NCI-H345 (cell line): Measurements from ENCODE around the gene AP2A1.

Experiments used
- DNase-seq: peaks from one replicate; lab custom pipeline; 2025; lab: John Stamatoyannopoulos, UW

The AP2A1 gene

DNA sequence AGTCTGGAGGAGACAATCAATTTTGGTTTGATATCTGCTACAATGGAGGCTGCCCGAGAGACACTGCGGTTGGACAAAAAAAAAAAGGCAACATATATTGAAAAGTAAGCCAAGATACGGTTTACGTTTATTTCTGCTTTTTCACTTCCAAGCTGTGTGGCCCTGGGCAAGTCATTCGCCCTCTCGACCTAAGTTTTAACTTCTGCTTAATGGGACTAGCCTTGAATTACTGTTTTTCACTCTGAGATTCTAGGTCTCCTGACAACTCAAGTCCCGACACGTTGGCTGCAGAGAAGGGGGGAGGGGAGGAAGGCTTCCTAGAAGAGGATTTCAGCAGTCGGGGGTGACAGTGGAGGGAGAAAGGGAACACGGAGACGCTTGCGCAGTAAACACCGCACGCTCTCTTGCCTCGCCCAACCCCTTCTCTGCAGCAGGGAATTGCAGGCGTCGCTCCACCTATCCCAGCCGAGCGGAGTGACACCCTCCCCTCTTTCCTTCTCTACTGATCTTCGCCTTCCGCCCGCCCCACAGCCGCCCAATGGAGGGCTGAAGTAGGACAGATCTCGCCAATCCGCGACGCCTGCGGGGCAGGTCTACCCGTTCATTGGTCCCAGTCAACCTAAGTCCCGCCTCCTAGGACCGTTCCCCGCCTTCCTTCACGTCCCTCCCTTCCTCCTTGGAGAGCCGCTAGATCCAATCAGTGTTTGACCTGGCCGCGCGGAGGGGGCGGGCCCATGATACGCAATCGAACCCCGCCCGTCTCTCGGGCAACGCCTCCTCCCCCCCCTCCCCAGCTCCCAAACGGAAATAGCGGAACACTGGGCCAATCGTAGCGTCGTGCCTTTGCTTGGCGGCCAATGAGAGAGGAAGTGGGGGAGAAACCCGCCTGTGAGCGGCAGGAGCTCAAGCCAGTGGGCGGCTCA lies 533 bp upstream of the AP2A1 start:
- peak; percentile 99 for DNase-seq

DNA sequence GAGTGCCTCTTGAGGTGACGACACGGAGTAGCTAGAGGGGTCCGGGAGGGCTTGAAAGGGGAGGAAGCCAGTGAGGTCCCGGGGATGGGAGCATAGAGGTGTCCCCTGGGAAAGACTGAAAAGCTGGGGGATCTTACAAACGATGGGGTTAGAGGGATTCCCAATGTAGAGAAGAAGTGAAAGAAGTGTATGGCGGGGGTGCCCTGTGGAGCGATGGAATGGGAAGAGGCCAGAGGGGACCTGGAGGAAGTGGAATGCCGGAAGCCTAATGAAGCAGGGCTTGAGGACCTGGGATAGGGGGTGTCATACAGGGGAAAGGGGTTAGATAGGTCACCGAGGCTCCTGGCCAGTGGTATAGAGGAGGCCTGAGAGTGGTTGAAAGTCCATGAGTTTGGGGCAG lies 580 bp downstream of the AP2A1 start:
- DNase-seq, result no peak

DNA sequence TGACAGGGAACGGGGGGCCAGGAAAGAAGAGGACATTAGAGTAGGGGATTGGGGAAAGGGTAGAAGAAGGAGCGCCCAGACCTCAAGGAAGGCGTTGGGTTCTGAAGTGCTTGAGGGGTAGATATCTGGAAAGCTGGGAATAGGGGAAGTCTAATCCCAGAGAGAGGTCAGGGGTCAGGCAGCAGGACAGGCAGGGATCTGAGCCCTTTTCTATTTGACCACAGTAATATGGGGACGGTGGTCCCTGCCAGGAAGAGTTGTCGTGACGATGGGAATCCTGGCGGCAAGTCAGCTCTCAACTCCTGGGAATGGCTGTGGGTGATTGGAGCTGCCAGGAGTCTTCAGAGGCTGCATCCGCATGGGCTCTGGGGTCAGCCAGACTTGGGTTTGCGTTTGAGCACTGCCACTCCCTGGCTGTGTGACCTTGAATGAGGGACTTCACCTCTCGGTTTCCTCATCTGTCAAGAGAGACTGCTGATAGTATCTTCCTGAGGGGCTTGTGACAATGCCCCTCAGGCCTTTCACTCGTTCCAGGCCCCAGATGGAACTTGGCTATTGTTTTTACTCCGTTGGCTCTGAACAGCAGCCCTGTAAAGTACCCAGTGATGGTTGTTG lies 1.3 kb downstream of the AP2A1 start:
- DNase-seq, result no peak

DNA sequence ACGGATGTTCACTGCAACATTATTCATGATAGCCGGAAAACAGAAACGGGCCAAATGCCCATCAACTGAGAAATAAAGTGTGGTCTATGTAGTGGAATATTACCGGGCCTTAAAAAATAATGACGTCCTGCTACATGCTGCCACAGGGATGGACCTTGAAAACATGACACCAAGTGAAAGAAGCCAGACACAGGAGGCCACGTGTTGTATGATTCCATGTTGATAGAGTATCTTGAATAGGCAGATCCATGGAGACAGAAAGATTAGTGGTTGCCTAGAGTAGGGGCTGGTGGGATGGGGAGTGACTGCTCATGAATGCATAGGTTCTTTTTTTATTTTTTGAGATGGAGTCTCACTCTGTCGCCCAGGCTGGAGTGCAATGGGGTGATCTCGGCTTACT lies 3.7 kb downstream of the AP2A1 start:
- DNase-seq, result no peak

DNA sequence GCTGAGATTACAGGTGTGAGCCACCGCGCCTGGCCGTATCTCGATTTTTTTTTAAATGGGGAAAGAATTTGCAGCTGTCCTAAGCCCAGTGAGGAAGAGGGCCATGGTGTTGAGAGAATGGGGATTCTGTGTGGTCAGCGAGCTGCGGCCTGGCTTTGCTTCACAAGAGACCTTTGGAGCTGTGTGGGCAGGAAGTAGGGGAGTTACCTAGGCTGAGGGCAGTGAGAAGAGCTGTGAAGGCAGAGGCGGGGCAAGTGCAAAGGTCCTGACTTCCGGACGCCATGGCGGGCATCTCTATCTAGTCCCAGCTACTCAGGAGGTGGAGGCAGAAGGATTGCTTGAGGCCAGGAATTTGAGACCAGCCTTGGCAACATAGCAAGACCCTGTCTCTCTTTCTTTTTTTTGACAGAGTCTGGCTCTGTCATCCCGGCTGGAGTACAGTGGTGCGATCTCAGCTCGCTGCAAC lies 4.9 kb downstream of the AP2A1 start:
- no peak for DNase-seq

DNA sequence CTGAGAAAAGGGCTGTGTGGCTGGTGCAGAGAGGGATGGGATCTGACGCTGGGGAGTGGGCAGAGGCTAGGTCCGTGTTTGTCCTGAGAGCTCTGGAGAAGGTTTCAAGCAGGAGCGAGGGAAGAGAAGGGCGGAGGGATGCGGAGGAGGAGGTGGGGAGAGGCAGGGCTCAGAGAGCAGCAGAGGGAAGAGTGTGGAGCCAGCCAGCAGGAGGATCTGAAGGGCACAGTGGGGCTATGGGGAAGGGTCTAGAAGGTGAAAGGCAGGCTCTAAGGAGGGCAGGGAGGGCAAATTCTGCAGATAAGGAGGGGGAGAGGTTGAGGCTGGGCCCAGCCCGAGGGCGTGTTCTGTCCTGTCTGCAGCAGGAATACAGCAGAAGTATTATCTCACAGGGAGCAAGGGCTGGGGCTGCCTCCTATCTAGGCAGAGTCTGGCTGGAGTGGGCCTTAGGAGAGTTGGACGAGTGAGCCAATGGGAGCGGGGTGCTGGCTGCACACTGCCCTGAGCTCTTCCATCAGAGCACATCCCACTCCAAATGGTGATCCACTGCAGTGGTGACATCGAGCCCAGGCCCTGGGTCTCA lies 6.1 kb downstream of the AP2A1 start:
- DNase-seq, result no peak

DNA sequence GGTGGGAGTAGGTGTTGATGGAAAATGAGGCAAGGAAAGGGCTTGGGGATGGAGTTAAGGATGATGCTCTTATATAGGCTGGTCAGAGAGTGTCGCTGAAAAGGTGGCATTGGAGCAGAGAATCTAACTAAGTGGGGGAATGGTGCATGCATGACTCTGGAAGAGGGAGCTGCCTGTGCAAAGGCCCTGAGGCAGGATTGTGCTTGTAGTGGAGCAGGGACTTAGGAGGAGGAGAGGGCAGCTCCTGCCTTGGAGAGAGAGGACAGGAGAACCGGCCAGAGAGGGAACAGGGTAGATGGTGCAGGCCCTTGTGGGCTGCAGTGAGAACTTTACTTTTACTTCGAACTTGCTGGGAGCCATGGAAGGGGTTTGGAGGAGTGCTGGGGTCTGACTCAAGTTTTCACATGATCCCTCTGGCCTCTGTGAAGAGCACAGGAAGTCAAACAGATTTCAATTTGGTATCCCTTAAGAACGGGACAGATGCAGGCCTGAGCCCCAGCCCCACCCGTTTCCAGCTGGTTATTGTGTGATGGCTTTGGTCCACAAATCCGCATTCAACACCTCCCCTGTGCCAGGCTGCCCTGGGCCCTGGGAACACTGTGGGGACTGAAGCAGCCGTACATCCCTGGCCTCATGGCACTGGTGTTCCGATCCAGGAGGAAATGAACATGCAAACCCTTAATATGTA lies 7.0 kb downstream of the AP2A1 start:
- no peak for DNase-seq

DNA sequence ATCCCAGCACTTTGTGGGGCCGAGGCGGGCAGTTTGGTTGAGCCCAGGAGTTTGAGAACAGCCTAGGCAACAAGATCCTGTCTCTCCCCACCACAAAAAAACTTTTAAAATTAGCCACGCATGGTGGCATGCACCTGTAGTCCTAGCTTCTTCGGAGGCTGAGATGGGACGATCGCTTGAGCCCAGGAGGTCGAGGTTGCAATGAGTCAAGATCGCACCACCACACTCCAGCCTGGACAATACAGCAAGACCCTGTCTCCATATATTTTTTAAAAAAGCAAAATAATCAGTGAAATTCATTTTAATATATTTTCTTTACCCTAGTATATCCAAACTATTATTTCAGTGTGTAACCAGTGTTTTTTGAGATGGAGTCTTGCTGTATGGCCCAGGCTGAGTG lies 8.2 kb downstream of the AP2A1 start:
- DNase-seq, result no peak

DNA sequence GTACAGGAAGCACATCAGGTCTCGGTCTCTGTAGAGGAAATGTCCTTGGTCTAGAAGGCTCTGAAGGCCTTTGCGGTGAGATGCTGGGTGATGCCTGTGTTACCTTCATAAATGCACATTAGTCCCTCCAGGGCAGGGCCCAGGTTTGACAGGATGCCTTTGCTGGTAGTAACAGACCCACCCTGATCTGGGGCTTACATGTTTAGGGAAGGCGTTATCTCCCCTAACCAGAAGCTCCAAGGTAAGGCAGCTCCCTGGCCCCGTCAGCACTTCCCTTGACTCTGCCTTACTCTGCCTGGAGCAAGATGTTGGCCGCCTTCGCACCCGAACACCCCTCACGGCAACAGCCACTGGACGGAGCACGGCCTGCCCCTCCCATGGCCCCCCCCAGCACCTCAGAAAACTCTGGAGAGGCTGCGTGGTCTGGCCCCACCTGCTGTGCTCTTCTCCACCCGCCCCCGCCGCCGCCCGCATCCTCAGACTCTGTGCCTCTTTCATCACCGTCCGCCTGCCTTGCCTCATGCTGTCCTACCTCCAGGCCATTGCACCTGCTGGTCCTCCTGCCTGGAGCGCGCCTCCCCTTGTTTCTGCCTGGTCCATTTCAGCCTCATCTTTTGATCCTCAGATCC lies 9.1 kb downstream of the AP2A1 start:
- DNase-seq, result no peak

DNA sequence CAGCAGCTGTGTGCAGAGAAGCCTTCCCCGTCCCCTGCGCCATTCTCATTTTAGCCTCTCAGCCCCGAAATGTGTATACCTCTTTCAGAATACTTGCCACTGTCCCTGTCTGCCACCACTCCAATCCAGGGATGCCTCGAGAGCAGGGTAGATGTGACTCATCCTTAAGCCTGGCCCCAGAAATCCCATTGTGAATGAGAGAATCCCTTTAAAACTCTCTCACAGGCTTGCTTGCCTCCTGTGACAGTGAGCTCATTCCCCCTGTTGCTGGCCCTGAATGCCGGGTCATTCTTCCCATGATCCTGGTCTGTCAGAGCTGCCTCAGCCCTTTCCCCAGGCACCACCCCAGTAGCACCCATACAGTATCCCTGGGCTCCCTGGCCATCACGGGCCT lies 9.6 kb downstream of the AP2A1 start:
- no peak for DNase-seq

DNA sequence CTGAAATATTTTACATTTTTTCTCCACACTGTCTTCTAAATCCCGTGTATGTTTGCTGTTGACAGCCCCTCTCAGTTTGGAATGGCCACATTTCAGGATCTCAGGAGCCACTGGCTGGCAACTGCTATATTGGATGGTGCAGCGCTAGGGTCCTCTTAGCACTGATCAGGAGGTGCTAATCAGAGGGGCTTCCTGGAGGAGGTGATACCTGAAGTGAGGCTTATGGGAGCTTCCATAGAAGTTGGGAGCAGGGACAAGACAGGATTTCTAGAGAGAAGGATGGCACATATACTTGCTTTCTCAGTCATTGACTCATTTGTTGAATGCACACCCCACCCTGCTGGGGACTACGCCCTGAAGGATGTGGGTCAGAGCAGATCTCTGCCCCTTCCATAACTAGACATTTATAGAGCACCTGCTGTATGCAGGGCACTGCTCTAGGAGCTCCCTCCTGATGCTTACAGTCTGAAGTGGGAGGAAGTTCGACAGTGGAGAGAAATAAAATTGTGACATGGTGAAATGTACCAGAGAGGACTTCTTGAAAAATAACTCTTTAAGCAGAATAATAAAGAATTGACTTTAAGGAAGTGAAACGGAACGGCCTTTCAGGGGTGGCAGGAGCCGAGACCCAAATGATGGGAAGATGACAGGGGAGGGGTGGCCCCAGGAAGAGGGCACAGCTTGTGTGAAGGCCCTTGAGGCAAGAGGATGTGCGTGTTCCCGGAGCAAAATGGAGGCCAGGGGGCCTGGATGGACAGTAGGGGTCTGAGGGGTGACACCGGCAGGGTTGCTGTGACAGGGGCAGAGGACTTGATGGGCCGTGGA lies 13.1 kb downstream of the AP2A1 start:
- no peak for DNase-seq

DNA sequence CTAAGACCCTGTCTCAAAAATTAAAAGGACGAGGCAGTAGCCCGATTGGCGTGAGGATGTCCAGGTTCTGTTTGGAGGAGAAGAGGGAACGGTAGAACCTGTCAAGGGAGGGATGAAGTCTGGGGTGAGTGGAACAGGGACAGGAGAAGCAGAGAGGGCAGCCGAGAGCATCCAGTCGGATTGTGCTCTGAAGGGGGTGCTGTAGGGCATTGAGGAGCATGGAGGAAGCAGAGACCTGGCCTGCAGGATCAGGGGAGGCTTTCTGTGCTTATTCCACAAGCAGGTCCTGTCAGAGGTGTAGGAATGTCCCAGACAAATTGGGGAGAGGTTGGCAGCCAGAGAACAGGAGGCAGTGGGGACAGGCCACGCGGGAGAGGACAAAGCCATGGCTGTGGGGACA lies 14.1 kb downstream of the AP2A1 start:
- no peak for DNase-seq

DNA sequence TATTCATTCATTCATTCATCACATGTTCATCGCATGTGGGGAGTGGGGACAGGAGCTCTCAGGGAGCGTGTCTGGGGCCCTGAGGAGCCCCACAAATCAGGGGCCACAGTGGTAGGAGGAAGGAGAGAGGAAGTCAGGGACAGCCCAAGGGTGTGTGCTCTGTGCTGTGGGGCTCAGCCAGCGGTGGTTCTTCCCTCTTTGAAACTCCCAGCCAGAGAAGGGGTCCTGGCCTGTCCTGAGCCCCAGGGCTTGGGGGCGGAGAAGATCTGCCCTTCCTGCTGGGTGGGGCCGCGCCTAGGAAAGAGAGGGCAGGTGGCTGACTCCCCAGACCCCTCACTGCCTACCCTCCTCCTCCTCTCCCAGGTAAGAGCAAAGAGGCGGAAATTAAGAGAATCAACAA lies 14.6 kb downstream of the AP2A1 start:
- DNase-seq, result no peak

DNA sequence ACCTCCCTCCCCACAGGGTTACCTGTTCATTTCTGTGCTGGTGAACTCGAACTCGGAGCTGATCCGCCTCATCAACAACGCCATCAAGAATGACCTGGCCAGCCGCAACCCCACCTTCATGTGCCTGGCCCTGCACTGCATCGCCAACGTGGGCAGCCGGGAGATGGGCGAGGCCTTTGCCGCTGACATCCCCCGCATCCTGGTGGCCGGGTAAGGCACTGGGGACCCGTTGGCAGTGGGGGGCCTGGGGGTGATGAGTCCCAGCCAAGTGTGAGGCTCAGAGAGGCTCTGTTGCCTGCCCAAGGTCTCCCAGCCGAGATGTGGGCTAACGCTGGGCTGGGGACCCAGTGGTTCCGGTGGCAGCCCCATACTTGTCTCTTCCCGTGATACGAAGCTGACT lies 15.7 kb downstream of the AP2A1 start:
- DNase-seq, result no peak

DNA sequence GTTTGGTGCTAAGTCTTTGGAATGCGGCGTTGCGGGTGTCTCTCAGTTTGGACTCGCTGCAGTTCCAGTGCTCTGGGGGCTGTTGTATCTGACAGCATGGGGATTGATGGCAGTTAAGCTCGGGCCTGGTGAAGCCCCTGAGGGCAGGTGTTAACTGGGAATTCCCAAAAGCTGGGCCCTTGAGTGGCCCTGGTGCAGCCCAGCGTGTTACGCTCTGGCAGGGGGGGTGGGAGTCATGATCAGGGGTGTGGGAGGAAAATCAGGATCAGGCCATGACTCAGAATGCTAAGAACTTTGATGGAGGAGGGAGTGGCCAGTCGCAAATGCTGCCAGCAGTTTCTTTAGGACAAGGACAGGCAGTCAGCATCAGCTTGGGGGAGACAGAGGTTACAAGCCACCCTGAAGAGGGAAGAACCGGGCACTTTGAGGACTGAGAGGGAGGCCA lies 19.6 kb downstream of the AP2A1 start:
- DNase-seq, result no peak

DNA sequence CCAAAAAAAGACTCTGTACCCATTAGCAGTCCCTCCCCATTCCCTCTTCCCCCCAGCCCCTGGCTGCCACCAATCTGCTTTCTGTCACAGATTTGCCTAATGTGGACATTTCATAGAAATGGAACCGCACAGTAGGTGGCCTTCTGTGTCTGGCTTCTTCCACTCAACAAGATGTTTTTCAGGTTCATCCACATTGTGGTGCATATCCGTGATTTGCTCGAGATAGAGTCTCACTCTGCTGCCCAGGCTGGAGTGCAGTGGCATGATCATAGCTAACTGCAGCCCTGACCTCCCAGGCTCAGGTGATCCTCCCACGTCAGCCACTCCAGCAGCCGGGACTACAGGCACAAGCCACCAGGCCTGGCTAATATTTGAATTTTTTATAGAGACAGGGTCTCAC lies 20.9 kb downstream of the AP2A1 start:
- no peak for DNase-seq

DNA sequence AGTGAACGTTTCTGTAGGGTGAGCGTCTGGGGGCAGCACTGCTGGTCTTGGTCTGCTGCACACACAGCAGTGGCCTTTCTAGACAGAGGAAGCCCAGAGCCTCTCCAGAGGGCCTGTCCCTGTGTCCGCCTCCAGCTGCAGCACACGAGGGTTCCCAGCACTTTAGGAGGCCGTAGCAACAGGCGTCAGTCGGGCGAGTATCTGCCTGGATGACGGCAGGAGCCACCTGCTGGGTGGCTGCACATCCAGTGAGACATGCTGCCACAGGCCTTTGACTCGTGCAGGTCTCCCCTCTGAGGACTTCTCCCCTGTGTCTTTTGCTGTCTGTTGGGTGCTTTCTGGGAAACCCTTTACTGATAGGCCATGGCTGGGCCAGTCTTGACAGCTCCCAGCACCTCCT lies 22.1 kb downstream of the AP2A1 start:
- DNase-seq, result no peak

DNA sequence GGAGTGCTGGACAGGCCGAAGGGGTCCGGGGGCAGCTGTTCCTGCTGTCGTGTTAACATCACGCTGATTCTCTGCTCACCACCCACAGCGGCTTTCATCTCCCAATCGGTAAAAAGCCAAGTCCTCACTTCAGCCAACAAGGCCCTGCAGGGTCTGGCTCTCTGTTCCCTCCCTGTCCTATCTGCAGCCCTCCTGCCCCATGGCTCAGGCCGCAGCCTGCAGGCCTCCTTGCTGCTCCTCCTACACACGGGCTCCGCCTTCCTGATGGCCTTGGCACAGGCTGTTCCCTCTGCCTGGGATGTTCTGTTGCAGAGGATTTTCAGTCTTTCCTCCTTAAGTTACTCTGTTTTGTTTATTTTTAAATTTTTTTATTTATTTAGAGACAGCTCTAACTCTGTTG lies 24.1 kb downstream of the AP2A1 start:
- no peak for DNase-seq

DNA sequence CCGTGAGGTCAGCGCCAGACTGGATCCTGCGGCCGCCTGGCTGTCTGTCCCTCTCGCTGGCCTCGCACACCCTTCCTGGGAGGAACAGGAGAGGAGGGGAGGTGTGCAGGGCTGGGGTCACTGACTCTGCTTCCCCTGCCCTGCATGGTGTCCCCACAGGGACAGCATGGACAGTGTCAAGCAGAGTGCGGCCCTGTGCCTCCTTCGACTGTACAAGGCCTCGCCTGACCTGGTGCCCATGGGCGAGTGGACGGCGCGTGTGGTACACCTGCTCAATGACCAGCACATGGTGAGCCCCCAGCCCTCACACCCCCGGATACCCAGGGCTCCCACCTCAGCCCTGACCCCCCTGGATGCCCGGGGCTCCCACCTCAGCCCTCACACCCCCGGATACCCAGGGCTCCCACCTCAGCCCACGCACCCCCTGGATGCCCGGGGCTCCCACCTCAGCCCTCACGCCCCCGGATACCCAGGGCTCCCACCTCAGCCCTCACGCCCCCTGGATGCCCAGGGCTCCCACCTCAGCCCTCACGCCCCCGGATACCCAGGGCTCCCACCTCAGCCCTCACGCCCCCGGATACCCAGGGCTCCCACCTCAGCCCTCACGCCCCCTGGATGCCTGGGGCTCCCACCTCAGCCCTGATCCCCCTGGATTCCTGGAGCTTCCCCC lies 25.1 kb downstream of the AP2A1 start:
- DNase-seq, result no peak

DNA sequence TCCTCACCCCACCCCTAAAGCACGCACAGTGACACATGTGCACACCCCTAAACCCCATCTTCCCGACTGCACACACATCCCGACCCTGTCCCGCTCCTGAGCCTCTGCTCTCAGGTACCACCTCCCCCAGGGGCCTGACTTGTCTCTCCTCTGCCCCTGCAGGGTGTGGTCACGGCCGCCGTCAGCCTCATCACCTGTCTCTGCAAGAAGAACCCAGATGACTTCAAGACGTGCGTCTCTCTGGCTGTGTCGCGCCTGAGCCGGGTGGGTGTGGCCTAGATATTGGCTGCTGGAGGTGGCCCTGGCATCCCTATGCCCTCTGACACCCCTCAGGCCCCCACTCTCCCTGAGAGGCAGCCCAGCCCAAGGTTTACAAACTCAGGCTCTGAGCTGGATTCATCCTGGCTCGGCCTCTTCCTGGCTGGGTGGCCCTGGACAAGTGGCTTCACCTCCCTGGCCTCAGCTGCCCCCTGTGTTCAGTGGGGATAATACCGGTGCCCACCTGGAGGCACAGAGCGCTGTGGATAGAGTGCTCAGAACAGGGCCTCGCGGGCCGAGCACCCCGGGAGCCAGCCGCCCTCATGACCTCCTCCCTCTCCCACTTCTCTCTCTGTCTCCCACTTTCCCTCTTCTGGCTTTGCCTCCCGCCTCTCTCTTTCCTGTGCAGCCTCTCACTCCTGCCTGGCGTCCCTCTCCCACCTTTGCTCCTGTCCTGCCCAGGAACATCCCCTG lies 26.2 kb downstream of the AP2A1 start:
- DNase-seq, result no peak
